WI38 (cell line): ENCODE data around the gene ATP12A.

Experiments
- H3K4me3 ChIP-seq: 2 replicates; pipeline ENCODE4 v1.5.1; 2011; ENCODE audit warnings: low read depth, mild to moderate bottlenecking, control low read depth, low read length
- CTCF ChIP-seq: IDR thresholded peaks from 2 replicates; pipeline ENCODE4 v1.5.1; 2012; ENCODE audit warnings: low read depth, mild to moderate bottlenecking, control low read depth, low read length

Gene ATP12A

DNA sequence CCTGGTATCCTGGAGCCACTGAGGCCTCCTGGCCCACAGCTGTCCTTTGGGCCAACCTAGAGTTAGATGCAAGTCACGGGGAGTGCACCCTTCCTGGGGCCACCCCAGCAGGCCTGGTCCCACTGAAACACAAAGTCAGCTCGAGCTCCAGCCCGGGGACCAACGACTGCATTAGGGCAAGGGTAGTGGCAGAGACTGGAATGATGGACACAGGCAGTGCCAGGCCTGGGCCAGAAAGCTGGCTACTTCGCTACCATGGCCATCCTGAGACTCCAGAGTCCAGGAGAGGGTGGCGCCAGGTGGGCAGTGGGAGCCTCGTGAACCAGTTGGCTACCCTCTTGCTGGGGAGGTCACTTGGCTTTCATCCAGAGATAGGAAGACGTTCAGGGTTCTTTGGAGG is 61.6 kb downstream of the ATP12A start:
- H3K4me3 ChIP-seq: no peak overlapping the region
- TF ChIP-seq CTCF: no peak

DNA sequence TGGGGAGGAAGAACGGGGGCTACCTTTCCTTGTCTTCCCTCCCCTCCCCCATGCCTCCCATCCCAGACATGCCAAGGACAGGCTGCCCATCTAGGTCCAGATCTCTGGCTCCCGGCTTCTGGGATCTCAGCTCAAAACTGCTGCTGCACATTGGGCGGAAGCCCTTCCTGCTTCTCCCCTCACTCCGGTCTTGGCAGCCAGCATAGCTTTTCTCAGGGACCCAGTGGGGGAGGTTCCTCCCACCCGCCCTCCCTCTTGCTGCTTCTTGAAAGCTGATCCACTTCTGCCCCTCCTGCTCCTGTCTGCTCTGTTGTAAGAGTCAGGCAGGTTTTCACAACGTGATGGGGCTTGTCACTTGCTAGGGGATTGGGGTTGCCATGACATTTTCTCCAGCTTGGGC is 62.1 kb downstream of the ATP12A start:
- no peak for TF ChIP-seq CTCF
- no peak overlapping the region for H3K4me3 ChIP-seq

GRCh38 chr13:24742977-24743376 is 62.8 kb downstream of the ATP12A start:
- no peak overlapping the region for H3K4me3 ChIP-seq
- no peak for TF ChIP-seq CTCF

- TF ChIP-seq CTCF: no peak
These were observed 64.0 kb downstream of the ATP12A start for GRCh38 chr13:24744247-24744646.

GRCh38 chr13:24745516-24745860 is 65.3 kb downstream of the ATP12A start:
- H3K4me3 ChIP-seq: no peak overlapping the region
- TF ChIP-seq CTCF: no peak

More at GRCh38 chr13:24744247-24744646, 64.0 kb downstream of the ATP12A start:
- no peak overlapping the region for H3K4me3 ChIP-seq

- TF ChIP-seq CTCF: no peak
- H3K4me3 ChIP-seq: no peak overlapping the region
These were observed 65.8 kb downstream of the ATP12A start for GRCh38 chr13:24745861-24746617.

DNA sequence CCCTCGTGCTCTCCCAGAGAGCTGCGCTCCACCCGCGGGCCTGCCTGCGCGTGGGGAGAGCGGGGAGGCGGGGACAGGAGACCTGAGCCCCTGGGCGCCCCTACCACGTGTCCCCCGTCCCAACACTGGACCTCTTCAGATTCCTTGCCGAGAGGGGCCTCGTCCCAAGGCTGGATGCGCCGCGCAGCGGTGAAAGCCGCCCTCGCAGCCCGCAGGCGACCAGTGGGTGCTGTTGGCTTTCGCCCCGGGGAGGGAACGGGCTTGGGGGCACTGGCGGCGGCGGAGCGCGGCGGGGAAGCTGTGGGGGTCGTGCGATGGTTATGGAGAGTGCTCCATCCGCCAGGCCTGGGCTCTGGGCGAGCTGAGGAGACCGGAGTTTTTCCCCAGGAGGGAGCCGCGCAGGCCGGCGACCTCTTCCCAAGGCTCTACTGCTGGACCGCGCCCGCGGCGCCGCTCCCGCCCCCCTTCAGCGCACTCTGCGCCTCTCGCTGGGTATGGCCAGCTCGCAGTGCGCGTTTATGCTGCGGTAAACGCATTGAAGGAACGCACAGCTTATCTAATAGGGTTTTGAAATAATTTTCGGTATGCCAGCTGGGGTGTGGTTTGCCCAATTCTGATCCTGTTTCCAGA is 66.5 kb downstream of the ATP12A start:
- no peak for TF ChIP-seq CTCF
- H3K4me3 ChIP-seq: no peak overlapping the region; the same call in 1 of the 2 replicates
